ENCODE measurements around the gene NKX6-2.

DNA sequence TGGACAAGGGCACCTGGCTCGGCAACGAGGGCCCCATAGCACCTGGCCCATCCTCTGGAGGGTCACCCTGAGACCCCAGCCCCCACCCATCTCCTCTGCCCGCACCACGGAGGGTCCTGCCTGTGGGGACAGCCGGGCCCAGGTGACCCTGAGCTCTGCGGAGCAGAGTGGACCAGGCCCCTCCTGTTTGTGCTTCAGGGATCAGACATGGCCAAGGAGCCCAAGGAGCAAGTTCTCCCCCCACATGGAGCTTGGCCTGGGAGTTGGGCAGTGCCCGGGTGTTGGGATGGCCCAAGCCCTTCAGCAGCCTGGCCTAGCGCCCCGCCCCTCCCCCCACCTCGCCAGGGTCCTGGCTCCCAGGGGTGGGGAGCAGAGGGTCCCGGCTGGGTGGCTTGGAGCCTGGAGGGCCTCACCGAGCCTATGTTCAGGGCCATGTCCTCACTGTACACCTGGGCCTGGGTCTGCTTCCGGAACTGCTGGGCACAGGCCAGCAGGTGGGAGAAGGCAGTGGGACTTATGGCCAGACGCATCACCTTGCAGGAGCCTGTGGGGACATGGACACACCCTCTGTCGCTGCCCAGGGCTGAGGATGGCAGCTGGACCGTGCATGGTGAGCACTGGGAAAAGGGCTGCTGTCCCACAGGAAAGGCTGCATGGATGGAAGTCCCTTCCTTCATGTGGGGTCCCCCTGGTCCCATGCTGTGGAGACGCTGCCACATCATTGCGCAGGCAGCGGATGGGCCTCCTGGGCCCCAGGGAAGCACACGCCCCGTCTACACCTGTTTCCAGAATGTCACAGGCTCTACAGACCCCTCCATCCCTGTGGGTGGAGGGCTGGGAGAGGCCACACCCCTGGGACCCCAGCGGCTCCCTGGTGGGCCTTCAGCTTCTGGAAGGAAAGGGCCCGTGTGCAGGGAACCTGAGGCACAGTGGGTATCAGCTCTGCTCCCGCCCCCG, 49.2 kb upstream of the NKX6-2 start:
- TF ChIP-seq, protein P1, sequence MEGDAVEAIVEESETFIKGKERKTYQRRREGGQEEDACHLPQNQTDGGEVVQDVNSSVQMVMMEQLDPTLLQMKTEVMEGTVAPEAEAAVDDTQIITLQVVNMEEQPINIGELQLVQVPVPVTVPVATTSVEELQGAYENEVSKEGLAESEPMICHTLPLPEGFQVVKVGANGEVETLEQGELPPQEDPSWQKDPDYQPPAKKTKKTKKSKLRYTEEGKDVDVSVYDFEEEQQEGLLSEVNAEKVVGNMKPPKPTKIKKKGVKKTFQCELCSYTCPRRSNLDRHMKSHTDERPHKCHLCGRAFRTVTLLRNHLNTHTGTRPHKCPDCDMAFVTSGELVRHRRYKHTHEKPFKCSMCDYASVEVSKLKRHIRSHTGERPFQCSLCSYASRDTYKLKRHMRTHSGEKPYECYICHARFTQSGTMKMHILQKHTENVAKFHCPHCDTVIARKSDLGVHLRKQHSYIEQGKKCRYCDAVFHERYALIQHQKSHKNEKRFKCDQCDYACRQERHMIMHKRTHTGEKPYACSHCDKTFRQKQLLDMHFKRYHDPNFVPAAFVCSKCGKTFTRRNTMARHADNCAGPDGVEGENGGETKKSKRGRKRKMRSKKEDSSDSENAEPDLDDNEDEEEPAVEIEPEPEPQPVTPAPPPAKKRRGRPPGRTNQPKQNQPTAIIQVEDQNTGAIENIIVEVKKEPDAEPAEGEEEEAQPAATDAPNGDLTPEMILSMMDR (IDR thresholded peaks at IDR 0.05), result no peak
- no peak for TF ChIP-seq POLR2A (IDR thresholded peaks at IDR 0.05)
